ENCODE data around the gene ZNF813. TPM values are rescaled to one million over a fixed set of nuclear protein-coding genes. Genes with fewer than 3 reads are reported as not detected.
A peak's percentile ranks its signal among the peaks of the same experiment; 100 is the strongest.
"Not testable (repeated sequence)": the region's sequence is repeated elsewhere in the genome, so short reads cannot be mapped to it uniquely, and the experiment has no call there.

ZNF813 gene
- total RNA-seq: 1 to 10 TPM; 4.6 to 5.5 TPM

DNA sequence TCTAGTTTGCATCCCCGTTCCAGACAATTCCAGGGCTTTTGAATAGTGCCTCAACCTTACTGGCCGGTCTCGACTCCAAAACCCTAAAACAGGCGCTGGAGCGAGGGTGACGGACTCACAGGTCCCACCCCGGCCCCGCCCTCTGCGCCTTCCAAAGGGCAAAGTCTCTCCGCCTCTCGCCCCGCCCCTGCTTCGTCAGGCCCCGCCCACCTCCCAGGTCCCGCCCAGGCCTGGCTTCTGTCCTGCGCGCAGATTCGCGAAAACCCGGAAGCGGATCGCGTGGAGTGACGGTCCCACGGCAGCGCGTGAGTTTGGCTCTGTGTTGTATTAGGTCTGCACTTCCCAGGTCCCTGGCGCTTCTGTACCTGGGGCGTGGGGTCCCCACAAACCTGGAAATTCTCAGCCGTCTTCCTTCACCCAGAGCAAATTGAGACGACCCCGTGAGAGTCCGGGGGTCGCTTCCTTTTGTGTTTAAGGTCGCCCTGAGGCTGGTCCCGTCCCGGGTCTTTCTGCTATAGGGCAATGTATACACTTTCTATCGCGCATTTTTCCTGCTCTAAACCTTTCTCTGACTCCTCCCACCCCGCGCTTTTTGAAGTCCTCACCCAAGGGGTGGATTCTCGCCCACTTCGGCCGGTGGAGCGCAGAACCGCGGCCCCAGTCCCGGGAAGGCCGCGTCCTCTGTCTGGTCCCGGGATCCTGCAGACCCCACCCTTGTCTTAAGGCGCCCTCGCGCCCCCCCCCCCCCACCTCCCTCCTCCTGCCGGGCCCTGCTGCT lies at the start of gene ZNF813:
Gene ZNF813, plus strand, starts transcription at position 249 of the 778 bp plus-strand sequence. CDS start 16,090 bp downstream, outside the sequence.
- POLR2A ChIA-PET: no interaction called here
- intact Hi-C loops (cut with micrococcal nuclease): loop anchor here (2.0 kb wide), 2 partner anchors 37 to 53 kb away; partner anchors contain the start of gene ZNF761
- H3K36me3 Mint-ChIP-seq: peaks cover 49% of the 10 kb centered on the region

DNA sequence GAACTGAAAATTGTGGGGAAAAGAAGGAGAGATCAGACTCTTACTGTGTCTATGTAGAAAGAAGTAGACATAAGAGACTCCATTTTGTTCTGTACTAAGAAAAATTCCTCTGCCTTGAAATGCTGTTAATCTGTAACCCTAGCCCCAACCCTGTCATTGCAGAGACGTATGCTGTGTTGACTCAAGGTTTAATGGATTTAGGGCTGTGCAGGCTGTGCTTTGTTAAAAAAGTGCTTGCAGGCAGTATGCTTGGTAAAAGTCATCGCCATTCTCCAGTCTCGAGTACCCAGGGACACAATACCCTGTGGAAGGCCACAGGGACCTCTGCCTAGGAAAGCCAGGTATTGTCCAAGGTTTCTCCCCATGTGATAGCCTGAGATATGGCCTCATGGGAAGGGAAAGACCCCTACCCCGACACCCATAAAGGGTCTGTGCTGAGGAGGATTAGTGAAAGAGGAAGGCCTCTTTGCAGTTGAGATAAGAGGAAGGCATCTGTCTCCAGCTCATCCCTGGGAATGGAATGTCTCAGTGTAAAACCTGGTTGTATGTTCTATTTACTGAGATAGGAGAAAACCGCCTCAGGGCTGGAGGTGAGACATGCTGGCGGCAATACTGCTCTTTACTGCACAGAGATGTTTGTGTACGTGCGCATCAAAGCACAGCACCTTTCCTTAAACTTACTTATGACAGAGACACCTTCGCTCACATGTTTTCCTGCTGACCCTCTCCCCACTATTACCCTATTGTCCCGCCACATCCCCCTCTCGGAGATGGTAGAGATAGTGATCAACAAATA lies 46.8 kb upstream of the ZNF813 start:
- H3K4me1 Mint-ChIP-seq (ENCODE audit: low read depth); POLR2A ChIA-PET; CTCF ChIA-PET; H3K27ac Mint-ChIP-seq; DNase-seq; H3K27me3 Mint-ChIP-seq; H3K4me3 Mint-ChIP-seq; intact Hi-C loops (cut with micrococcal nuclease): not testable (repeated sequence)
- H3K9me3 Mint-ChIP-seq: peaks cover 27% of the 10 kb centered on the region
- peaks cover 13% of the 10 kb centered on the region for H3K36me3 Mint-ChIP-seq

More for the DNA sequence above, at the start of gene ZNF813:
- peak within 1 kb of the TSS; percentile 88 for H3K4me3 Mint-ChIP-seq
- DNase-seq: peak; percentile 98
- H3K27me3 Mint-ChIP-seq: peaks cover 11% of the 10 kb centered on the region
- CTCF ChIA-PET: no interaction called here
- peaks cover 26% of the 10 kb centered on the region for H3K9me3 Mint-ChIP-seq
- peaks cover 21% of the 10 kb centered on the region for H3K4me1 Mint-ChIP-seq (ENCODE audit: low read depth)
- H3K27ac Mint-ChIP-seq: peak within 1 kb of the TSS; percentile 75

GRCh38 chr19:53422551-53422950 lies 45.0 kb upstream of the ZNF813 start:
- no peak overlapping the region for H3K27ac Mint-ChIP-seq
- H3K36me3 Mint-ChIP-seq: peaks cover 7% of the 10 kb centered on the region
- no peaks in the 10 kb centered on the region for H3K27me3 Mint-ChIP-seq
- no peak overlapping the region for H3K4me3 Mint-ChIP-seq
- H3K4me1 Mint-ChIP-seq (ENCODE audit: low read depth): no peaks in the 10 kb centered on the region
- ChIA-PET CTCF (no interaction called here), POLR2A (no interaction called here)
- intact Hi-C loops (cut with micrococcal nuclease): no loop called here
- no peak for DNase-seq
- peaks cover 12% of the 10 kb centered on the region for H3K9me3 Mint-ChIP-seq

- H3K27me3 Mint-ChIP-seq; H3K27ac Mint-ChIP-seq; H3K4me3 Mint-ChIP-seq; DNase-seq; intact Hi-C loops (cut with micrococcal nuclease); H3K9me3 Mint-ChIP-seq; H3K36me3 Mint-ChIP-seq; H3K4me1 Mint-ChIP-seq (ENCODE audit: low read depth); CTCF ChIA-PET; POLR2A ChIA-PET: not testable (repeated sequence)
Observed at GRCh38 chr19:53423074-53423473, 44.5 kb upstream of the ZNF813 start.

GRCh38 chr19:53423680-53424079 lies 43.9 kb upstream of the ZNF813 start:
- H3K27me3 Mint-ChIP-seq; H3K36me3 Mint-ChIP-seq; intact Hi-C loops (cut with micrococcal nuclease); H3K27ac Mint-ChIP-seq; POLR2A ChIA-PET; H3K9me3 Mint-ChIP-seq; DNase-seq; H3K4me3 Mint-ChIP-seq; H3K4me1 Mint-ChIP-seq (ENCODE audit: low read depth): not testable (repeated sequence)
- CTCF ChIA-PET: interaction anchor here (1.9 kb wide), 1 partner anchor 369 kb away, joined by 7 read pairs; no protein-coding TSS in a partner anchor

DNA sequence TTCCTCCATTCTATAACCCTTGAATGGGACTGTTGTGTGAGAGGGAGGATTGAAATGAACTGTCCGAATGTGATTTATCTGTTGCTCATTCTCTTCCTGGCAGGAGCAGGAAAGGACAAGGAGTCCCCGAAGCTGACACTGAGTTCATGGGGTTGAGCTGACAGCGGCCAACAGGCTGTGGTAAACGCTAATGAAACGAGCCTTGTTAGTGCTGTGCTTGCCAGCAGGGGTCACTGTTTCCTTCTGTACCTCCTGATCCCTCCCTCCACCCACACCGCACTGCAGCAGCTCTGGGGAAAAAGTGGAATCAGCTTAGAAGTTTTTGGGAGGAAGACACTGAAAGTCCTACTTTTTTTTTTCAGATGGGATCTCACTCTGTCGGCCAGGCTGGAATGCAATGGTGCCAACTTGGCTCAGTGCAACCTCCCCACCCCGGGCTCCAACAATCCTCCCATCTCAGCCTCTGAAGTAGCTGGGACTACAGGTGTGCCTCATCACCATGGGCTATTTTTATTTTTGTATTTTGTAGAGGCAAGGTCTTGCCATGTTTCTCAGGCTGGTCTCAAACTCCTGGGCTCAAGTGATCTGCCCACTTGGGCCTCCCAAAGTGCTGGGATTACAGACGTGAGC lies 42.5 kb upstream of the ZNF813 start:
- no peaks in the 10 kb centered on the region for H3K9me3 Mint-ChIP-seq
- peak; percentile 77 for DNase-seq
- intact Hi-C loops (cut with micrococcal nuclease): loop anchor here (1.0 to 5.0 kb wide), 2 partner anchors 87 to 321 kb away; no protein-coding TSS in a partner anchor
- H3K27ac Mint-ChIP-seq: no peak overlapping the region
- no peaks in the 10 kb centered on the region for H3K4me1 Mint-ChIP-seq (ENCODE audit: low read depth)
- no peak overlapping the region for H3K4me3 Mint-ChIP-seq
- ChIA-PET CTCF (interaction anchor here (0.6 to 2.1 kb wide), 18 partner anchors 9 to 1773 kb away, joined by 3 to 31 read pairs (median 4); no protein-coding TSS in a partner anchor), POLR2A (interaction anchor here (0.6 to 0.7 kb wide), 2 partner anchors 52 to 1227 kb away, joined by 3 to 5 read pairs; no protein-coding TSS in a partner anchor)
- H3K27me3 Mint-ChIP-seq: no peaks in the 10 kb centered on the region
- no peaks in the 10 kb centered on the region for H3K36me3 Mint-ChIP-seq

DNA sequence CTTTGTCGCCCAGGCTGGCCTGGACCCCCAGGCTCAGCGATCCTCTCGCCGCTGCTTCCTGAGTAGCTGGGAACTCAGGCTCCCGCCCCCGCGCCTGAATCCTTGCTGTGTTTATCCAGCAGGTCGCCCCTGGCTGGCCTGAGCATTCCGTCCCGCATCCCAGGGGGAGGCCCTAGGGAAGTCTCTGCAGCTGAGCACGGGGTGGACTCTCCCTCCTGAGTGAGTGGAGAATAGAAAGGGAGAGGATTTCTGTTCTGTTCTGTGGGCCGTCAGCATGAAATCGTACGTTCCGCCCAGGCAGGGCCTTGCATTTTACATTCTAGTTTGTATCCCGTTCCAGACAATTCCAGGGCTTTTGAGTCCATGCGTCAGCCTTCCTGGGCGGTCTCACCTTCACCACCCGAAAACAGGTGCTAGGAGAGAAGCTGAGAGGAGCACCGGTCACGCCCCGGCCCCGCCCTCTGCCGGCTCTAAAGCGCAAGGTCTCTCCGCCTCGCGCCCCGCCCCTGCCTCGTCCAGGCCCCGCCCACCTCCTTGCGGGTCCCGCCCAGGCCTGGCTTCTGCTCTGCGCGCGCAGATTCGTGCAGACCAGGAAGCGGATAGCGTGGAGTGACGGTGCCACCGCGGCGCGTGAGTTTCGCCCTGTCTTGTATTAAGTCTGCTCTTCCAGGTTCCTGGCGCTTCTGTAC lies 36.0 kb upstream of the ZNF813 start, which contains the start of gene ZNF761:
Gene ZNF761, plus strand, starts transcription at position 586 of the 689 bp plus-strand sequence. CDS start 15,285 bp downstream, outside the sequence.
- H3K4me1 Mint-ChIP-seq (ENCODE audit: low read depth): peaks cover 22% of the 10 kb centered on the region
- intact Hi-C loops (cut with micrococcal nuclease): loop anchor here (2.0 to 5.0 kb wide), 3 partner anchors 35 to 234 kb away; partner anchors contain the start of gene ZNF813
- ChIA-PET CTCF (interaction anchor here (0.7 to 1.1 kb wide), 2 partner anchors 81 to 86 kb away, joined by 3 read pairs; no protein-coding TSS in a partner anchor), POLR2A (no interaction called here)
- peak within 1 kb of the TSS; percentile 88 for H3K27ac Mint-ChIP-seq
- no peaks in the 10 kb centered on the region for H3K27me3 Mint-ChIP-seq
- H3K9me3 Mint-ChIP-seq: peaks cover 11% of the 10 kb centered on the region
- H3K36me3 Mint-ChIP-seq: peaks cover 37% of the 10 kb centered on the region
- H3K4me3 Mint-ChIP-seq: peak within 1 kb of the TSS; percentile 84
- peak; percentile 98 for DNase-seq

DNA sequence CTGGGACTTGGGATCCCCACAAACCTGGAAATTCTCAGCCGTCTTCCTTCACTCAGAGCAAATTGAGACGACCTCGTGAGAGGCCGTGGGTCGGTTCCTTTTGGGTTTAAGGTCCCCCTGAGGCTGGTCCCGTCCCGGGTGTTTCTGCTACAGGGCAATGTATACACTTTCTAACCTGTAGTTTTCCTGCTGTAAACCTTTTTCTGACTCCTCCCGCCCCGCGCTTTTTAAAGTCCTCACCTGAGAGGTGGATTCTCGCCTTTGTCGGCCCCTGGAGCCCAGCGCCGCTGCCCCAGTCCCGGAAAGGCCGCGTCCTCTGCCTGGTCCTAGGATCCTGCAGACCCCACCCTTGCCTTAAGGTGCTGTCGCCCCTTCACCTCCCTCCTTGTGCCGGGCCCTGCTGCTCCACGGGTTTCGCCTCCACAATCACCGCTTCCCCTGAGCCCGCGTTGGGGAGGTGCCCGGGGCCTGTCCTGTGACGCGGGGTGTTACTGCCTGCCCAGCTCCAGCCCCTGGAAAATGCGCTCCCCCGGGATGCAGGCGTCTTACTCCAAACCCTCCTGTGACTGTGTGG lies 35.4 kb upstream of the ZNF813 start:
- CTCF ChIA-PET: interaction anchor here (0.7 kb wide), 1 partner anchor 85 kb away, joined by 3 read pairs; no protein-coding TSS in a partner anchor

GRCh38 chr19:53443809-53444208 lies 23.7 kb upstream of the ZNF813 start:
- CTCF ChIA-PET; H3K27ac Mint-ChIP-seq; DNase-seq; intact Hi-C loops (cut with micrococcal nuclease); H3K4me3 Mint-ChIP-seq; H3K4me1 Mint-ChIP-seq (ENCODE audit: low read depth); POLR2A ChIA-PET; H3K27me3 Mint-ChIP-seq: not testable (repeated sequence)
- peaks cover 70% of the 10 kb centered on the region for H3K9me3 Mint-ChIP-seq
- H3K36me3 Mint-ChIP-seq: peaks cover 85% of the 10 kb centered on the region

More for the DNA sequence above, 35.4 kb upstream of the ZNF813 start:
- DNase-seq: peak; percentile 44
- H3K4me1 Mint-ChIP-seq (ENCODE audit: low read depth): peaks cover 22% of the 10 kb centered on the region
- H3K9me3 Mint-ChIP-seq: peaks cover 15% of the 10 kb centered on the region
- intact Hi-C loops (cut with micrococcal nuclease): loop anchor here (5.0 kb wide), 2 partner anchors 120 to 235 kb away; no protein-coding TSS in a partner anchor
- H3K36me3 Mint-ChIP-seq: peaks cover 44% of the 10 kb centered on the region
- peak overlapping the region; percentile 84 for H3K4me3 Mint-ChIP-seq
- peak overlapping the region; percentile 88 for H3K27ac Mint-ChIP-seq
- no peaks in the 10 kb centered on the region for H3K27me3 Mint-ChIP-seq
- POLR2A ChIA-PET: no interaction called here

DNA sequence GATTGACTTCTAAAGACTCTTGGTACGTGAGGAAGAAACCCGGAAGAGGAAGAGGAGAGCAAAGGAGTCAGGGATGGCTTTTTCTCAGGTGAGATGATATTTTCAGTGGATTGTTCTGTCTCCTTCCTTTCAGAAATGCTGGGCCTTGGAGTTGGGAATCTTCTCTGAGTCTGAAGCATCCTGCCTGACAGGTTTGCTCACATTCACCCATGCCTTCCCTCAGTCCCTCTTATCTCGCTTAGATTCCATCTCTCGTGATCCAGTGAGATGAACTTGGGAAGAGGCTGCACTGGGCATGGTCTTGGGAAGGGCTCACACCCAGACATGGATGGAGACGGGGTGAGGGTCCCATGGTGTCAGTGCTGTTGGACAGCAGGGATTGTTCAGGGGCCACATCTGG lies 20.3 kb upstream of the ZNF813 start:
- H3K27me3 Mint-ChIP-seq; H3K4me1 Mint-ChIP-seq (ENCODE audit: low read depth); intact Hi-C loops (cut with micrococcal nuclease); DNase-seq; H3K4me3 Mint-ChIP-seq; H3K27ac Mint-ChIP-seq; POLR2A ChIA-PET; CTCF ChIA-PET: not testable (repeated sequence)
- Mint-ChIP-seq H3K36me3 (peaks cover 88% of the 10 kb centered on the region), H3K9me3 (peaks cover 66% of the 10 kb centered on the region)

DNA sequence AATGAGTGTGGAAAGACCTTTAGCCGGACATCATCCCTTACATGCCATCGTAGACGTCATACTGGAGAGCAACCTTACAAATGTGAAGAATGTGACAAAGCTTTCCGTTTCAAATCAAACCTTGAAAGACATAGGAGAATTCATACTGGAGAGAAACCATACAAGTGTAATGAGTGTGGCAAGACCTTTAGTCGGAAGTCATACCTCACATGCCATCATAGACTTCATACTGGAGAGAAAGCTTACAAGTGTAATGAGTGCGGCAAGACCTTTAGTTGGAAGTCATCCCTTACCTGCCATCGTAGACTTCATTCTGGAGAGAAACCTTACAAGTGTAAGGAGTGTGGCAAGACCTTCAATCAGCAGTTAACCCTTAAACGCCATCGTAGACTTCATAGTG lies 11.7 kb upstream of the ZNF813 start:
- CTCF ChIA-PET: no interaction called here
- POLR2A ChIA-PET: no interaction called here
- H3K9me3 Mint-ChIP-seq: peaks cover 86% of the 10 kb centered on the region
- no peak overlapping the region for H3K4me3 Mint-ChIP-seq
- H3K27ac Mint-ChIP-seq: no peak overlapping the region
- DNase-seq: no peak
- H3K4me1 Mint-ChIP-seq (ENCODE audit: low read depth): no peaks in the 10 kb centered on the region
- H3K27me3 Mint-ChIP-seq: no peaks in the 10 kb centered on the region
- H3K36me3 Mint-ChIP-seq: peaks cover 79% of the 10 kb centered on the region
- intact Hi-C loops (cut with micrococcal nuclease): no loop called here
